ENCODE results near the gene ARHGAP15.

The ARHGAP15 gene

GRCh38 chr2:143176606-143177005 lies 47.4 kb downstream of the ARHGAP15 start:
- no peak for DNase-seq

DNA sequence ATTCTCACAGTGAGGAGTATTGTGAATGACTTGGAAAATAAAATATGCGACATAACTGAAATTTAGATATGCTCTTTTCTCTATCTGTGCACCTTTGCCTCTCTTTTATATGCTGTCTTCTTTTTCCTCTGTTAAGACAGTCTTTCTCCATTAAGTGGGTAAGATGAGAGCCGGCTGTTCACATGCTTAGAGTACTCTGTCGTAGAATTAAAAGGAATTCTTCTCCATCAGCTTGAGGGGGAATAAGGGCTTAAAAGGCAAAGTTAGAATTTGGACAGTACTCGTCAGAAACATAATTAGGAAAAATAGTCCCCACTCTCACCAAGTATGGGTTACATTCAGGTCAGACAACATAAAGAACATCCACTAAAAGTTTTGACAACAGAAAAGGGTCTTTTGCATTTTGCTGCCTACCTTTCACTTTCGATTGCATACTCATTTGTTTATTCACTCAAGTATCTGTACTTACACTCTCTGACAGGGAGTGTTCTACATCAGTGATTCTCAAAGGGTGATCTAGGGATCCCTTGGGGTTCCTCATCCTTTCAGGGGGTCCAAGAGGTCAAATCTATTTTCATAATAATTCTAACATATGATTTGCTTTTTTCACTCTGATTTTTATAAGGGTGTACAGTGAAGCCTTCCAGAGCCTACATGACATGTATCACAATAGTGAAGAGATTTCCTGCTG lies 48.0 kb downstream of the ARHGAP15 start:
- DNase-seq: no peak

DNA sequence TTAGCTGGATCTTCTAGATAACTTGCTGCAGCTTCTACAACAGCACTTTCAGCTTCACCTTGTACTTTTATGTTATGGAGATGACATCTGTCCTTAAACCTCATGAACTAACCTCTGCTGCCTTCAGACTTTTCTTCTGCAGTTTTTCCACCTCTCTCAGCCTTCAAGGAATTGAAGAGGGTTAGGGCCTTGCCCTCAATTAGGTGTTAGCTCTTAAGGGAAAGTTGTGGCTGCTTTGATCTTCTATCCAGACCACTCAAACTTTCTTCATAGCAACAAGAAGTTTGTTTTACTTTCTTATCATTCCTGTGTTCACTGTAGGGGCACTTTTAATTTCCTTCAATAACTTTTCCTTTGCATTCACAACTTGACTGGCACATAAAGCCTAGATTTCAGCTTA lies 52.3 kb downstream of the ARHGAP15 start:
- DNase-seq: no peak

DNA sequence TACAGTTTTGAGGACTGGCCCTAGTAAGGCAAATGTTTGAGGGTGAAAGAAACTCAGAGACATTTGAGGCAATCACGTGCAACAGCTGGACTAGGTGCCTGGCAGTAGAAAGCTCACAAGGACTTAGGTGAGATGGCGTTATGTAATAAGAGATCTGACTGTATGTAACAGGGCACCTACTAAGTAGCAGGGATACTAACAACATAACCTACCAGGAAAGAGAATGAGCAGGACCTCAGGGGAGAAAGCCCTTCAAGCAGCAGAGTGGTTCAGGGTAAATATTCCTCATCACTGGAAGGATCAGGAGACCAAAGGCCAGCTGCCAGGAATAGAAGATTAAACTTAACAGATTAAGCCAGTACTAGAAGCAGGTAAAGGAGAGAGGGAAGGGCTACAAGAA lies 53.4 kb downstream of the ARHGAP15 start:
- DNase-seq: no peak

DNA sequence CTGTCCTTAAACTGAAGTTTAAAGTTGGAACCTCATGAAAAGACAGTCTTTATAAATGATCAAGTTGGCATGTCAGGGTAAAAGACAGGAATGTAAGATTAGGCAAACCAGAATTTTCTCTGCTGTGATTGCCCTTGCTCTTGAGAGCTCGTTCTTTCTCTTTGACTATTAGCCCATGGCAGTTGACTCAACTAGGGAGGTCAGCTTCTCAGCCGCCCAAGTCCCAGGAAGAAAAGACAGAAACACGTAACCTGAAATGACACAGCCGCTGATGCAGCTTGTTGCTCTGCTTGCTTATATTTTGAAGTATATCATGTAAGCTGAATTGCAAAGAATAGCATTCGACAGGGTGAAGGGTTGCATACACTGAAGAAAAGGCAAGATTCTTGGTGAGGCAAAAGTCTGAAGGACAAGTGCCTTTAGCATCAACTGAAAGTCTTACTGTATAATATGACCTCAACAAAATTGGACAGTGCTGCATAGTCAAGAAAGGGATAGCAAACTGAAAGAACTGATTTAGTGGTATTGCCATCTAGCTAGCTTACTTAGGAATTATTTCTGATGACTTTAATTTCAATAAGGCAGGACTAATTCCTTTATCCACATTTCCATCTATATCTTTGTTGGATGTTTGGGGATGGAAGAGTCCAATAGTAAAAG lies 54.7 kb downstream of the ARHGAP15 start:
- DNase-seq: no peak

- DNase-seq: no peak
Measured at GRCh38 chr2:143186876-143187275, 57.7 kb downstream of the ARHGAP15 start.

GRCh38 chr2:143190431-143190830 lies 61.2 kb downstream of the ARHGAP15 start:
- DNase-seq: no peak

- no peak for DNase-seq
Measured at GRCh38 chr2:143192106-143192505, 62.9 kb downstream of the ARHGAP15 start.

- no peak for DNase-seq
Measured at GRCh38 chr2:143192716-143193115, 63.5 kb downstream of the ARHGAP15 start.

- DNase-seq: no peak
Measured at GRCh38 chr2:143193121-143193520, 63.9 kb downstream of the ARHGAP15 start.

DNA sequence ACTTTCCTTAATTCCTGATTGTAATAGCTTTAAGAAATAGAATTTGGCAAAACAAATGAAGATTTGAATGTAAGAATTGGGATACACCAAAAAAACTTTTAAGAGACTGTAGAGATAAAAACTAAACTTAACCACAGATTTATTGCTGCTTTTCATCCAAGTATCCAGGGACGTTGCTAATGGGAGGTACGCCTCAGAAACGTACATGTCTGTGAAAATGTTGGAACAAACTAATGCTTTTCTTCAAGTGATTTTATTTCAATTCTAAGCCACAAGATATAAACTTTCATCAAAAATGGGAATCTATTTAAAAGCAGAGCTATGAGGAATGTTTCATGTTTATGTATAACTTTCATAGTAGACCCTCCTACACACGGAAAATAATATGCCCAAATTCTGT lies 66.3 kb downstream of the ARHGAP15 start:
- no peak for DNase-seq

GRCh38 chr2:143204062-143204461 lies 74.8 kb downstream of the ARHGAP15 start:
- no peak for DNase-seq

- no peak for DNase-seq
Measured at GRCh38 chr2:143205106-143205764, 76.0 kb downstream of the ARHGAP15 start.

DNA sequence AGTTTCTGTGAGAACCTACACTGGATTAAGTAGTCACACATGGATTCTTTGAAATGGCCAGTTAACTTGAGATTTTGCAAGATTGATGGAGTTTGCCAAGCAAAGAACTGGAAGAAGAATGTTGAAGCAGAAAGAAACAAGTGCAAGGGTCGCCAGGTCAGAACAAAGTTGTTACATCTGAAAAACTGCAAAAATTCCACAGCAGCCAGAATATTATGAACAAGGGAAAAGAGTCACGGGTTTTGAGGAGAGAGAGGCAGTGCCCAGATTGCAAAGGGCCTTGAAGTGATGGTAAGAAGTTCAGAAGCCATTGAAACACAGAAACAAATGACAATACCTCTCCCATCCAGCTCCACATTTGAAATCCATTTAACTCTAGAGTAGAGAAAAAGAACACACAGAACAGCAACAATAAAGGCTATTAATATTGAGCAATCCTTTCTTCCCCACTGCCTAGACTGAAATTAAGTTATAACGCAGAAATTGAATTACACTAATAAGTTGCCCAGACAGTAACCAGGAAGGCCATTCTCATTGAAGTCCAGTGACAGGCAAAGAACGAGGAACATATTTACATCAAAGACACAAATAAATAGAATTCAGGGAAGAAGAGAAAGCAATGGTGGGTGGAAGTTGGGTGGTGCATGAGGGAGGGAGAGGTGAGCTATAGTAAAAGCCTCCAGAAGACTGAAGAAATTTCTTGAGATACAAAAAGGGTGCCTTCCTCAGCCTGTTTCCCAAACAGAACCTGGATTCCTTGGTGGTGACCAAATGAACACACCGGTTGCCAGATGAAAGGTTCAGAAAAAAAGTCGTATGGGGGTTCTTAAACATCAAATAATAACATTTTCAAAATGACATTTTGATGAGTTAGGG lies 80.6 kb downstream of the ARHGAP15 start:
- no peak for DNase-seq

DNA sequence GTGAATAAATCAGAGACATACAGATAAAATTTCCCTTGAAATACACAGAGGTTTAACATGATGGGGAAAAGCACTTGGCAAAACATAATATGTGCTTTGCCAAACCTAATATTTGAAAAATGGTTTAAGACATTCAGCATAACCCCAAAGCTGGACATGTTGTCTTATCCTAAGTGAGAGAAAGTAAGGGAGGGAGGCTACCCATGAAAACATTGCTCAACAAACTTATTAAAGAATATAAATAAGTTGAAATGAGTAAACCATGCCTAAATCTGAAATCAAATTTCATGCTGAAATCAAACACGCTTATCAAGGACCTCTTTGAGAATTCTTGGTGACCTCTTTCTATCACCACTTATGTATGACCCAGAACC lies 81.2 kb downstream of the ARHGAP15 start:
- DNase-seq: no peak

GRCh38 chr2:143217512-143218115 lies 88.4 kb downstream of the ARHGAP15 start:
- DNase-seq: no peak

DNA sequence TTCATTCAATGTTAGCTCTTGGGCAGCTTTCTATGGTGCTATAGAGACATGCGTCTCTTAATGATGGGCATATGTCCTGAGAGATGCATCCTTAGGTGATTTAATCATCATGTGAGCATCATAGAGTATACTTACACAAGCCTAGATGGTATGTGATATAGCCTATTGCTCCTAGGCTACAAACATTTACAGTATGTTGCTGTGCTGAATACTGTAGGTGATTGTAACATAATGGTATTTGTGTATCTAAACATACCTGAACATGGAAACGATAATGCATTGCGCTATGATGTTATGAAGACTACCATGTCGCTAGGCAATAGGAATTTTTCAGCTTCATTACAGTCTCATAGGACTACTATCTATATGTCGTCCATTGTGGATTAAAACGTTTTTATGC lies 89.4 kb downstream of the ARHGAP15 start:
- DNase-seq: no peak

DNA sequence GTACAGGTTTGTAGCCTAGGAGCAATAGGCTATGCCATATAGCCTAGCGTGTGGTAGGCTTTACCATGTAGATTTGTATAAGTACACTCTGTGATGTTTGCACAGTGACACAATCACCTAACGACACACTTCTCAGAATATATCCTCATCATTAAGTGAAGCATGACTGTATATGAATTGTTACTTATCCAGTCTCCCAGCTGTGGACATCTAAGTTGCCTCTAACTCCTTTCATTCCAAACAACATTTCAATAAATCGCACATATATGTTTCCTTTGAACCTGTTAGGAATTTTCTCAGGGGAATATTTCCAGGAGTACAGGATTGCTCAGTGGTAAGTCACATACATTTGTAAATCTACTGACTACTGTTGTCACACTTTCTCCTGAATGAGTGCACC lies 90.0 kb downstream of the ARHGAP15 start:
- no peak for DNase-seq

DNA sequence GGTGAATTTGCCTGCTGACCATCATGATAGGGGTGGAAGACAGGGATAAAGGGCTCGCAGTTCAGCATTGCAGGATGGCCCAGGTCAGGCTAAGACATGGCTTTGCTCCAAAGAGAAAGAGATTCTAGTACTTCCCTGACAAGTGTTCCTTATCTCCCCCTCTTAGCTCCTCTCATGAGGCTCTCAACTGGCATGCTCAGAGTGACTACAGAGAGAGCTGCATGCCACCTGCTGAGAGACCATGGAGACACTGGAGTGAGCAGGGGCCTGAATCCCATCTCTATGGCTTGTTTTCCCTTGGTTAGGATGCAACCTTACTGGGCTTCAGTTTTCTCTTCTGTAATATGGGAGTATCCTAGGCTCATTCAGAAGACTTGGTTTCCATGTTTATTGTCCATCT lies 94.3 kb downstream of the ARHGAP15 start:
- no peak for DNase-seq

DNA sequence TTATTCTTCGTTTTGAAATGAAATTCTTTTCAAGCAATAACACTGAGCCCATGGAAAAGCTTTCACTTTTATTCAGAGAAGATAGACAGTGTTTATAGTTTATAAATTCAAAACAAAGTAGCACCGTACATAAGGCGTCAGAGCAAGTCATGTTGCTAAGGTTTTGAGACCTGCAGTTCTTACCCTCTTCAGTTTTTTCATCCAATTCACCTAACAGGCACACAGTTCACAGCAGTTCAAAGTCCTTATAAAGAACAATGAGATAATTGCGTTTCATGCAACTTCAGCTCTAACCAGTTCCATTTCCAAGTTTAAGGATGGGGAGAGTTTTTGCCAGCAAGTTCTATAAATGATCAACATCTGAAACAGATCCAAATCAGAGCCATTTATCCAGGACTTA lies 96.7 kb downstream of the ARHGAP15 start:
- no peak for DNase-seq

DNA sequence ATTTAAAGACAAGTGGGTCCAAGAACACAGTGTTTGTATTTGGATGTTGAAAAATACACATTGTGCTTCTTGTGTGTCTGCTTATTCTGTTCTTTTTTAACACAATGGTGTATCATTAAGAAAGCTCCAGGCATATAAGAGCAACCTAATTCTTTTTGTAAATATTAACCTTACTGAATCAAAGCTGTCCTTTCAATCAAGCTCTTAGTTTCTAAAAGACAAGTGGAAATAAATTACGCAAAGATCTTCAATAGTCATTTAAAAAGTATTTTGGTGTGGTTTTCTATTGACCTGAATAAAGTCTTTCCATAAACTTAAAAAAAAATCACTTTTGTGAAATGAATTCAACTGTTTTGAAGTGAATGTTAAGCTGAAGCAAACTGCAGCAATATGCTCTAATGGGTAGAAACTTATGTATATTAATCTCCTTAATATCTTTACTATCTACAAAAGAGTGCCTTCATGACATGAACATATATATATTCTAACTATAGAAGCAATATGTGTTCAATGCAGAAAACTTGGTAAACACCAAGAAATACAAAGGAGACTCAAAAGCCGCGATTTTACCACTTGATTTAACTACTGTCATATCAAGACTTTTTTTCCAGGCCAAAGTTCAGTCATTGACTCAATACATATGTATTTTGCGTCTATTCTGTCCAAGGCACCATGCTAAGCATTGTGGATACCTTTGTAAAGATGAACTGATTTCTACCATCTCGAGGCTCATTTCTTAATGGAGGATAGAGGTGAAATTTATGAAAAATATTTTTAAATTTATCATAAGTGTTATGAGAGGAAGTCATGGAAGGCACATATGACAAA lies 97.7 kb downstream of the ARHGAP15 start:
- DNase-seq: no peak

DNA sequence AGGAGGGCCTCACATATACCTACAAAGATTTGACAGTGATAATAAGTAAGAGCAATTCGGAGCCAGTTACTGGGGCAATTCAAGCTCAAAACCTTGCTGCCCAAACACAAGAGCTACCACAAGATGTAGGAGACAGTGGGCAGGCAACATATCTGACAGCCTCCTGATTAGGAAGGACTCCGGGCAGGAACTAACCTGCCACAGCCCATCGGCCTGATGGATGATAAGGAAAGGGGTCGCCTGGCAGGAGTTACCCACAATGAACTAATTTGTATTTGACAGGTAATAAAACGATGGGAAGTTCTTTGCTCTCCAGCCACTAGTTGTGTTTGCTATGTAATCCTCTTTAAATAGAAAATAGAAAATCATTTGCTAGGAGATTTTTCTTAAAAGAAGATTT lies 100.2 kb downstream of the ARHGAP15 start:
- DNase-seq: no peak

Measured in DMS153 (cell line).